Measurements from ENCODE around the gene RPS13. TPM values are rescaled to one million over a fixed set of nuclear protein-coding genes. Genes with fewer than 3 reads are reported as not detected.
"Not testable (repeated sequence)": the region's sequence is repeated elsewhere in the genome, so short reads cannot be mapped to it uniquely, and the experiment has no call there.

The RPS13 gene
- total and polyA plus RNA-seq, 12 donors: 641 to 1,399 (median 750) TPM

DNA sequence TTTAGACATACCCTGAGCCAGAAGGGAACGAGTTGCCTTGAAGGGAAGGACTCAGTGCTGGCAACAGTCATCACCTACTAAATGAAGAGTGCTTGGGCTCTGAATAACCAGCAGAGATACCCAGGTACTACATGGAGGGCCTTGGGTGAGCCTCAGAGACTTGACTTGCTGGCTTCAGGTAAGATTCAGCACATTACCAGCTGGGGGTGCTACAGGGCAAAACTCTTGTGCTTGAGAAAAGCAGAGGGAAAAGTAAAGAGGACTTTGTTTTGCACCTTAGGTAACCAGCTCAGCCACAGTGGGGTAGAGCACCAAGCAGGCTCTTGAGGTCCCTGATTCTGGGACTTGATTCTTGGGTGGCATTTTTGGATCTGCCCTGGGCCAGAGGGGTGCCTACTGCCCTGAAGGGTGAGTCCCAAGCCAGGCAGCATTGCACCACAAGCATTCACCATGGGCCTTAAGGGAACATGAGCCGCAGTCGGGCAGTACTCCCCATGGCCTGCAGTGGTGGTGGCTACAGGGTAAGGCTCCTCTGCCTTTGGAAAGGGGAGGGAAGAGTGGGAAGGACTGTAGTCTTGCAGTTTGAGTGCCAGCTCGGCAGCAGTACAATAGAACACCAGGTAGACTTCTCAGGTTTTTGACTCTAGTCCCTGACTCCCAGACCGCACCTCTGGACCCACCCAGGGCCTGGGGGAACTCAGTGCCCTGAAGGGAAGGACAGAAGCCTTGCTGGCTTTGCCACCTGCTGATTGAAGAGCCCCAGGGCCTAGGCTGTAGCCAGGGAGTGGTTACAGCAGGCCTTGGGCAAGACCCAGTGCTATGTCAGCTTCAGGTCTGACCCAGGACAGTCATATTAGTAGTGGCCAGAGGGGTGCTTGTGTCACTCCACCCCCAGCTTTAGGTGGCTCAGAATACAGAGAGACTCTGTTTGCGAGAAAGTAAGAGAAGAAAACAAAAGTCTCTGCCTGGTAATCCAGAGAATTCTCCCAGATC lies 40.5 kb downstream of the RPS13 start:
- DNase-seq: no peak
- H3K27ac ChIP-seq: no peak overlapping the region
- no peaks in the 10 kb centered on the region for H3K36me3 ChIP-seq (replicated peaks in 1 of 2)
- TF ChIP-seq POLR2A (IDR thresholded peaks at IDR 0.05) (no peak), CTCF (IDR thresholded peaks at IDR 0.05) (no peak)
- H3K4me3 ChIP-seq: no peak overlapping the region
- H3K9me3 ChIP-seq (replicated peaks in 1 of 3): no peaks in the 10 kb centered on the region
- intact Hi-C loops (cut with DNase I): no loop called here
- no peaks in the 10 kb centered on the region for H3K4me1 ChIP-seq (replicated peaks in 1 of 2)
- H3K27me3 ChIP-seq: no peaks in the 10 kb centered on the region
- 68 to 80% (median 73%) methylated on average over 5 to 6 of the region's 6 CpGs for WGBS, 4 donors

DNA sequence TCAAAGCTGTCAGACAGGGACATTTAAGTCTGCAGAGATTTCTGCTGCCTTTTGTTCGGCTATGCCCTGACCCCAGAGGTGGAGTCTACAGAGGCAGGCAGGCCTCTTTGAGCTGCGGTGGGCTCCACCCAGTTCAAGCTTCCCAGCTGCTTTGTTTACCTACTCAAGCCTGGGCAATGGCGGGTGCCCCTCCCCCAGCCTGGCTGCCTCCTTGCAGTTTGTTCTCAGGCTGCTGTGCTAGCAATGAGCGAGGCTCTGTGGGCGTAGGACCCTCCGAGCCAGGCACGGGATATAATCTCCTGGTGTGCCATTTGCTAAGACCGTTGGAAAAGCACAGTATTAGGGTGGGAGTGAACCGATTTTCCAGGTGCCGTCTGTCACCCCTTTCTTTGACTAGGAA lies 43.4 kb downstream of the RPS13 start:
- DNase-seq; H3K4me1 ChIP-seq (replicated peaks in 1 of 2); intact Hi-C loops (cut with DNase I); H3K27ac ChIP-seq; H3K27me3 ChIP-seq; H3K4me3 ChIP-seq; H3K9me3 ChIP-seq (replicated peaks in 1 of 3); H3K36me3 ChIP-seq (replicated peaks in 1 of 2): not testable (repeated sequence)
- WGBS, 4 donors: 83 to 93% (median 88%) methylated on average over 3 to 10 of the region's 10 CpGs

- no peaks in the 10 kb centered on the region for H3K27me3 ChIP-seq
- DNase-seq: no peak
- H3K9me3 ChIP-seq (replicated peaks in 1 of 3): no peaks in the 10 kb centered on the region
- no peaks in the 10 kb centered on the region for H3K36me3 ChIP-seq (replicated peaks in 1 of 2)
- intact Hi-C loops (cut with DNase I): no loop called here
- H3K27ac ChIP-seq: no peak overlapping the region
- no peaks in the 10 kb centered on the region for H3K4me1 ChIP-seq (replicated peaks in 1 of 2)
- no peak for TF ChIP-seq CTCF (IDR thresholded peaks at IDR 0.05)
- no peak for TF ChIP-seq POLR2A (IDR thresholded peaks at IDR 0.05)
- 79 to 93% (median 87%) methylated on average over 3 of the region's 3 CpGs for WGBS, 4 donors
- H3K4me3 ChIP-seq: no peak overlapping the region
Measured at GRCh38 chr11:17026487-17027082, 50.9 kb downstream of the RPS13 start.

DNA sequence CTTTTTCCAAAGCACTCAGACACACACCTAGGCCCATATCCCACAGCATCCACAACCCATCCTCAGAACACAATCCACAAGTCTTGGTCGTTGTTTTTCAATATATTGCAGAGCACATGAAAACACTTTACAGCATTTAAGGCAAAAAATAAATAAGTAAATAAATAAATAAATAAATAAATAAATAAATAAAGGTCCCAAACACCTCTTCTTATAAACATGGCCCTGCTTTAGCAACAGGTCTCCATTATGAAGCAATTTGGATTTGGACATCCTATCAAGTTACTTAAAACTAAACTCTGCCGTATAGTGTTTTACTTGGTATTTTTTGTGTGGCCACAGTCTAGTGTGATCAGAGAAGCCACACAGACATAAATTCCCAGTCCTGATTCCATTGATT lies 52.5 kb downstream of the RPS13 start:
- Histone ChIP-seq H3K27me3 (no peaks in the 10 kb centered on the region), H3K4me3 (no peak overlapping the region), H3K36me3 (replicated peaks in 1 of 2) (no peaks in the 10 kb centered on the region), H3K27ac (no peak overlapping the region), H3K9me3 (replicated peaks in 1 of 3) (no peaks in the 10 kb centered on the region), H3K4me1 (replicated peaks in 1 of 2) (no peaks in the 10 kb centered on the region)
- 85 to 94% (median 87%) methylated on average over 2 of the region's 2 CpGs for WGBS, 4 donors
- intact Hi-C loops (cut with DNase I): no loop called here
- DNase-seq: no peak
- TF ChIP-seq POLR2A (IDR thresholded peaks at IDR 0.05) (no peak), CTCF (IDR thresholded peaks at IDR 0.05) (no peak)

Small RNA genes lying within 50 kb of the gene (small RNA-seq; reads per million reads assigned to genes)
- 0 reads per million in 2 donors for gene RNU6-593P
- gene SNORD14A: 52.1 to 52.8 reads per million in 2 donors
- gene SNORD14B: 0 reads per million in 2 donors

Other genes with a start within 250 kb of the RPS13 start
- gene PLEKHA7, start 63.3 kb downstream of the RPS13 start, total RNA-seq: 10 to 100 TPM in 1 of 9 donors, 1 to 10 TPM in 7, under 1 TPM in 1; 0.54 to 23.7 (median 2.6) TPM
- 1 to 10 TPM; 1.6 to 4.8 (median 3.3) TPM for gene PLEKHA7, start 63.3 kb downstream of the RPS13 start, polyA plus RNA-seq
- 10 to 100 TPM; 52.8 to 89.3 (median 74.0) TPM for gene PIK3C2A, start 130.3 kb upstream of the RPS13 start, total RNA-seq
- gene PIK3C2A, start 130.3 kb upstream of the RPS13 start, polyA plus RNA-seq: 10 to 100 TPM; 11.0 to 43.6 (median 14.7) TPM
- gene NUCB2, start 199.1 kb upstream of the RPS13 start, total RNA-seq: 100 to 1,000 TPM in 2 of 9 donors, 10 to 100 TPM in 7; 41.8 to 190 (median 75.6) TPM
- 100 to 1,000 TPM; 130 to 339 (median 137) TPM for gene NUCB2, start 199.1 kb upstream of the RPS13 start, polyA plus RNA-seq

Data from adrenal gland (tissue), 12 donors.